IMR-90 (cell line): ENCODE measurements around the gene MAGI3.

Experiments used
- BHLHE40 ChIP-seq: fragments of 150-350 bp; IDR thresholded peaks from 2 replicates; pipeline ENCODE4 v1.6.1; 2016; ENCODE audit warnings: mild to moderate bottlenecking, low read depth, low read length
- CHD1 ChIP-seq: IDR thresholded peaks from 2 replicates; pipeline ENCODE4 v1.6.1; 2012; ENCODE audit warnings: low read depth, low read length, improper control_type of control experiment
- CTCF ChIP-seq: conservative IDR thresholded peaks from 2 replicates; pipeline ENCODE4 v1.5.1; 2012; ENCODE audit warnings: mild to moderate bottlenecking, low read depth, low read length, improper control_type of control experiment
- ELK1 ChIP-seq: fragments of 150-350 bp; IDR thresholded peaks from 2 replicates; pipeline ENCODE4 v1.6.1; 2016; ENCODE audit warnings: low read depth, mild to moderate bottlenecking, low read length, moderate library complexity, borderline replicate concordance
- FOS ChIP-seq: fragments of 150-350 bp; IDR thresholded peaks from 2 replicates; pipeline ENCODE4 v1.6.1; 2016; ENCODE audit warnings: low read depth, low read length
- MAZ ChIP-seq: IDR thresholded peaks from 2 replicates; pipeline ENCODE4 v1.6.1; 2012; ENCODE audit warnings: low read depth, mild to moderate bottlenecking, low read length, improper control_type of control experiment, moderate library complexity, borderline replicate concordance
- MXI1 ChIP-seq: IDR thresholded peaks from 2 replicates; pipeline ENCODE4 v1.6.1; 2012; ENCODE audit warnings: low read depth, mild to moderate bottlenecking, low read length, moderate library complexity, borderline replicate concordance
- POLR2A ChIP-seq: IDR thresholded peaks from 2 replicates; pipeline ENCODE4 v1.6.1; 2012; ENCODE audit warnings: mild to moderate bottlenecking, low read depth, low read length
- RCOR1 ChIP-seq: IDR thresholded peaks from 2 replicates; pipeline ENCODE4 v1.6.1; 2012; ENCODE audit warnings: mild to moderate bottlenecking, low read length, improper control_type of control experiment; ENCODE audit not compliant: insufficient replicate concordance
- RFX5 ChIP-seq: IDR thresholded peaks from 2 replicates; pipeline ENCODE4 v1.8.0; 2012; ENCODE audit warnings: low read depth, mild to moderate bottlenecking, low read length, moderate library complexity
- SMC3 ChIP-seq: fragments of 150-350 bp; IDR thresholded peaks from 2 replicates; pipeline ENCODE4 v1.6.1; 2016; ENCODE audit warnings: low read depth, mild to moderate bottlenecking, antibody characterized with exemption, low read length, moderate library complexity
- USF2 ChIP-seq: fragments of 150-350 bp; IDR thresholded peaks from 2 replicates; pipeline ENCODE4 v1.6.1; 2017; ENCODE audit warnings: mild to moderate bottlenecking, antibody characterized with exemption, low read length, low read depth

GRCh38 chr1:113423826-113424225 is 33.5 kb downstream of the MAGI3 start:
- TF ChIP-seq POLR2A (no peak), CTCF (no peak), RCOR1 (no peak), MAZ (no peak), SMC3 (no peak), RFX5 (no peak), FOS (no peak), USF2 (no peak), MXI1 (no peak), BHLHE40 (no peak), ELK1 (no peak), CHD1 (no peak)
